HepG2 (cell line): Measurements from ENCODE around the gene ERLEC1. TPM values are rescaled to one million over a fixed set of nuclear protein-coding genes. Genes with fewer than 3 reads are reported as not detected.

Experiments
- MEIS1 ChIP-seq: sonication (generic); formaldehyde crosslinking; IDR thresholded peaks from 2 replicates; pipeline ENCODE4 v1.9.0; 2021; ENCODE audit warnings: mild to moderate bottlenecking, missing genetic modification reagents, moderate library complexity, borderline replicate concordance
- NFKB2 ChIP-seq: sonication (generic); formaldehyde crosslinking; IDR thresholded peaks from 2 replicates; pipeline ENCODE4 v1.4.0; 2020; ENCODE audit warnings: missing genetic modification reagents, borderline replicate concordance
- RAD21 ChIP-seq: fragments of 450-650 bp; formaldehyde crosslinking; IDR thresholded peaks from 2 replicates; pipeline ENCODE4 v1.5.0; 2020; ENCODE audit warnings: mild to moderate bottlenecking
- RBAK ChIP-seq: sonication (generic); formaldehyde crosslinking; IDR thresholded peaks from 2 replicates; pipeline ENCODE4 v1.5.1; 2020; ENCODE audit warnings: mild to moderate bottlenecking, missing genetic modification reagents
- SALL2 ChIP-seq: sonication (generic); formaldehyde crosslinking; IDR thresholded peaks from 2 replicates; pipeline ENCODE4 v1.8.1; 2023; ENCODE audit warnings: mild to moderate bottlenecking, missing genetic modification reagents, inconsistent platforms
- SP4 ChIP-seq: sonication (generic); formaldehyde crosslinking; IDR thresholded peaks from 2 replicates; pipeline ENCODE4 v1.8.1; 2023; ENCODE audit warnings: mild to moderate bottlenecking, missing genetic modification reagents
- ZBTB3 ChIP-seq: sonication (generic); formaldehyde crosslinking; IDR thresholded peaks from 2 replicates; pipeline ENCODE4 v1.4.0; 2020; ENCODE audit warnings: low read depth, mild to moderate bottlenecking, moderate library complexity, missing genetic modification reagents, borderline replicate concordance
- ZNF431 ChIP-seq: sonication (generic); formaldehyde crosslinking; IDR thresholded peaks from 2 replicates; pipeline ENCODE4 v1.9.0; 2022; ENCODE audit warnings: missing genetic modification reagents, low read depth, mild to moderate bottlenecking, borderline replicate concordance
- ZZZ3 ChIP-seq: sonication (generic); formaldehyde crosslinking; IDR thresholded peaks from 2 replicates; pipeline ENCODE4 v1.4.0; 2020; ENCODE audit warnings: missing genetic modification reagents, mild to moderate bottlenecking, borderline replicate concordance
- polyA plus RNA-seq, 8 experiments: library from polyadenylated mRNA; depleted of rRNA in 3 of 8; stranded (reverse) in 7 of 8; unstranded in 1 of 8; fragments of >200 nt; fragmentation: Illumina TruSeq in 4 of 8; extraction: Trizol in 4 of 8; gene quantifications; 2 replicates each; pipeline versions ENCODE4 v1.2.1 to v1.2.3, GENCODE V29; 2011 to 2016; ENCODE audit warnings: low read depth in 4 of 8, missing spikeins in 1 of 8, mixed read lengths in 1 of 8; ENCODE audit not compliant: insufficient read depth in 1 of 8
- total RNA-seq, 5 experiments: library from RNA; depleted of rRNA; stranded (reverse); fragments of >200 nt; fragmentation: Illumina TruSeq; extraction: Trizol; gene quantifications; 2 replicates each; pipeline ENCODE4 v1.2.3, GENCODE V29; 2016; ENCODE audit warnings: low read depth in 1 of 5
- TF ChIP-seq, protein P1 (sequence below): sonication (generic); formaldehyde crosslinking; IDR thresholded peaks from 2 replicates; pipeline ENCODE4 v1.8.1; 2023; ENCODE audit warnings: mild to moderate bottlenecking, inconsistent platforms, moderate library complexity, missing genetic modification reagents, borderline replicate concordance
- TF ChIP-seq, protein P2 (sequence below): sonication (generic); formaldehyde crosslinking; IDR thresholded peaks from 2 replicates; pipeline ENCODE4 v1.4.0; 2020; ENCODE audit warnings: missing genetic modification reagents
- TF ChIP-seq, protein P3 (sequence below): sonication (generic); formaldehyde crosslinking; IDR thresholded peaks from 2 replicates; pipeline ENCODE4 v1.4.0; 2020; ENCODE audit warnings: missing genetic modification reagents; ENCODE audit errors: not compliant biosample characterization
- TF ChIP-seq, protein P4 (sequence below): sonication (generic); formaldehyde crosslinking; IDR thresholded peaks from 2 replicates; pipeline ENCODE4 v1.5.0; 2020; ENCODE audit warnings: mild to moderate bottlenecking, missing genetic modification reagents, borderline replicate concordance
- TF ChIP-seq, protein P5 (sequence below), 2 experiments: sonication (generic) in 1 of 2; formaldehyde crosslinking in 1 of 2; IDR thresholded peaks; 2 replicates each; pipeline versions ENCODE4 v1.6.1 to v1.9.0; 2014 to 2022; ENCODE audit warnings: antibody characterized with exemption in 1 of 2, borderline replicate concordance in 1 of 2, inconsistent platforms in 1 of 2, low read depth in 1 of 2, missing genetic modification reagents in 1 of 2

Gene ERLEC1
- total and polyA plus RNA-seq, 2 of the 13 experiments (the other 11 are each of a cell fraction or from before 2014, with no cell fraction given) = 87.3 to 88.4 TPM

DNA sequence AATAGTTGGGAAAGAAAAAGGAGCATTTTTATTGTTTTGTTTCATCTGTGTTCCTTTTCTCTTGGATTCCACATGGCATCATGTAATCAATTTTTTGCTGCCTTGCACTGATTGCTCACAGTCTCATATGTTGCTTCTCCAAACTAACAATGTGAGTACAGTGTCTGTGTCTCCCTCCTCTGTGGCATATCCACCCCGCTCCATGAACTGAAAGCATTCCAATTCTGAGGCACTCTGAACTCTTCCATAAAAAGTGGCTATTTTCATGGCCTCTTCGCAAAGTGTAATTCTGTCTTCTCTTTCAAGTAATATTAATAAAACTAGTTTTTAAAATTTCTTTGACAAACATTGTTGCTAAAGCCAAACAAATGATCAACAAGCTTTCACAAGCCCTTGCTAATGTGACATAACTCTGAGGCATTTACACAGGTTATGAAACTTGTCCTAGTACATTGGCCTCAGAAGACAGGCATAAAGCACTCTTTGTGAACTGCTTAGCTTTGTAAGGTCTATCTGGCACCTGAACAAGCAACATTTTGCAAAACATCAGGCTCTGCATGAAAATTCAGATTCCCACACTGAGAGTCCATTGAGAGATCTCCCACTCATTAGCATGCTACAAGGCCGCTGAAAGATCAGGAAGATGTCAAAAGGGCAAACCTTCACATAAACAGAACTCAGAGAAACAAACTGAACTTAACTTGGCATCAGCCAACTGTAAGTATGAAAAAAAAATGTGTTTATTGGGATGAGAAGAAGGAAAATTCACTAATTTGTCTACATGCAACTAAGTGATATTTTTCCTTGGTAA lies 39.9 kb downstream of the ERLEC1 start (continued):
- TF ChIP-seq ZBTB3 = peak; percentile 66; the same call in 1 of the 2 replicates
- no peak for TF ChIP-seq SP4 (CRISPR knock-in tag)
- TF ChIP-seq, protein P1, sequence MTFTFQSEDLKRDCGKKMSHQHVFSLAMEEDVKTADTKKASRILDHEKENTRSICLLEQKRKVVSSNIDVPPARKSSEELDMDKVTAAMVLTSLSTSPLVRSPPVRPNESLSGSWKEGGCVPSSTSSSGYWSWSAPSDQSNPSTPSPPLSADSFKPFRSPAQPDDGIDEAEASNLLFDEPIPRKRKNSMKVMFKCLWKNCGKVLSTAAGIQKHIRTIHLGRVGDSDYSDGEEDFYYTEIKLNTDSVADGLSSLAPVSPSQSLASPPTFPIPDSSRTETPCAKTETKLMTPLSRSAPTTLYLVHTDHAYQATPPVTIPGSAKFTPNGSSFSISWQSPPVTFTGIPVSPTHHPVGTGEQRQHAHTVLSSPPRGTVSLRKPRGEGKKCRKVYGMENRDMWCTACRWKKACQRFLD = no peak; the same call in 1 of the 2 replicates
- no peak; the same call in 1 of the 2 replicates for TF ChIP-seq RAD21
- TF ChIP-seq NFKB2 (CRISPR knock-in tag) = no peak
- TF ChIP-seq SALL2 = no peak; the same call in 1 of the 2 replicates
- peak; percentile 74; the same call in 1 of the 2 replicates for TF ChIP-seq ZNF431
- TF ChIP-seq, protein P2, sequence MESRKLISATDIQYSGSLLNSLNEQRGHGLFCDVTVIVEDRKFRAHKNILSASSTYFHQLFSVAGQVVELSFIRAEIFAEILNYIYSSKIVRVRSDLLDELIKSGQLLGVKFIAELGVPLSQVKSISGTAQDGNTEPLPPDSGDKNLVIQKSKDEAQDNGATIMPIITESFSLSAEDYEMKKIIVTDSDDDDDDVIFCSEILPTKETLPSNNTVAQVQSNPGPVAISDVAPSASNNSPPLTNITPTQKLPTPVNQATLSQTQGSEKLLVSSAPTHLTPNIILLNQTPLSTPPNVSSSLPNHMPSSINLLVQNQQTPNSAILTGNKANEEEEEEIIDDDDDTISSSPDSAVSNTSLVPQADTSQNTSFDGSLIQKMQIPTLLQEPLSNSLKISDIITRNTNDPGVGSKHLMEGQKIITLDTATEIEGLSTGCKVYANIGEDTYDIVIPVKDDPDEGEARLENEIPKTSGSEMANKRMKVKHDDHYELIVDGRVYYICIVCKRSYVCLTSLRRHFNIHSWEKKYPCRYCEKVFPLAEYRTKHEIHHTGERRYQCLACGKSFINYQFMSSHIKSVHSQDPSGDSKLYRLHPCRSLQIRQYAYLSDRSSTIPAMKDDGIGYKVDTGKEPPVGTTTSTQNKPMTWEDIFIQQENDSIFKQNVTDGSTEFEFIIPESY (CRISPR knock-in tag) = peak; percentile 46; the same call in 1 of the 2 replicates
- TF ChIP-seq ZZZ3 = no peak
- TF ChIP-seq, protein P3, sequence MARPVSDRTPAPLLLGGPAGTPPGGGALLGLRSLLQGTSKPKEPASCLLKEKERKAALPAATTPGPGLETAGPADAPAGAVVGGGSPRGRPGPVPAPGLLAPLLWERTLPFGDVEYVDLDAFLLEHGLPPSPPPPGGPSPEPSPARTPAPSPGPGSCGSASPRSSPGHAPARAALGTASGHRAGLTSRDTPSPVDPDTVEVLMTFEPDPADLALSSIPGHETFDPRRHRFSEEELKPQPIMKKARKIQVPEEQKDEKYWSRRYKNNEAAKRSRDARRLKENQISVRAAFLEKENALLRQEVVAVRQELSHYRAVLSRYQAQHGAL = no peak
- TF ChIP-seq, protein P4, sequence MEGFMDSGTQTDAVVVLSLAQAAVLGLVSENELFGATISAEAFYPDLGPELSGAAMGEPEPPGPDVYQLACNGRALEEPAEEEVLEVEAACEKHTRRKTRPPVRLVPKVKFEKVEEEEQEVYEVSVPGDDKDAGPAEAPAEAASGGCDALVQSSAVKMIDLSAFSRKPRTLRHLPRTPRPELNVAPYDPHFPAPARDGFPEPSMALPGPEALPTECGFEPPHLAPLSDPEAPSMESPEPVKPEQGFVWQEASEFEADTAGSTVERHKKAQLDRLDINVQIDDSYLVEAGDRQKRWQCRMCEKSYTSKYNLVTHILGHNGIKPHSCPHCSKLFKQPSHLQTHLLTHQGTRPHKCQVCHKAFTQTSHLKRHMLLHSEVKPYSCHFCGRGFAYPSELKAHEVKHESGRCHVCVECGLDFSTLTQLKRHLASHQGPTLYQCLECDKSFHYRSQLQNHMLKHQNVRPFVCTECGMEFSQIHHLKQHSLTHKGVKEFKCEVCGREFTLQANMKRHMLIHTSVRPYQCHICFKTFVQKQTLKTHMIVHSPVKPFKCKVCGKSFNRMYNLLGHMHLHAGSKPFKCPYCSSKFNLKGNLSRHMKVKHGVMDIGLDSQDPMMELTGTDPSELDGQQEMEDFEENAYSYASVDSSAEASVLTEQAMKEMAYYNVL = peak; percentile 91
- TF ChIP-seq, protein P5, sequence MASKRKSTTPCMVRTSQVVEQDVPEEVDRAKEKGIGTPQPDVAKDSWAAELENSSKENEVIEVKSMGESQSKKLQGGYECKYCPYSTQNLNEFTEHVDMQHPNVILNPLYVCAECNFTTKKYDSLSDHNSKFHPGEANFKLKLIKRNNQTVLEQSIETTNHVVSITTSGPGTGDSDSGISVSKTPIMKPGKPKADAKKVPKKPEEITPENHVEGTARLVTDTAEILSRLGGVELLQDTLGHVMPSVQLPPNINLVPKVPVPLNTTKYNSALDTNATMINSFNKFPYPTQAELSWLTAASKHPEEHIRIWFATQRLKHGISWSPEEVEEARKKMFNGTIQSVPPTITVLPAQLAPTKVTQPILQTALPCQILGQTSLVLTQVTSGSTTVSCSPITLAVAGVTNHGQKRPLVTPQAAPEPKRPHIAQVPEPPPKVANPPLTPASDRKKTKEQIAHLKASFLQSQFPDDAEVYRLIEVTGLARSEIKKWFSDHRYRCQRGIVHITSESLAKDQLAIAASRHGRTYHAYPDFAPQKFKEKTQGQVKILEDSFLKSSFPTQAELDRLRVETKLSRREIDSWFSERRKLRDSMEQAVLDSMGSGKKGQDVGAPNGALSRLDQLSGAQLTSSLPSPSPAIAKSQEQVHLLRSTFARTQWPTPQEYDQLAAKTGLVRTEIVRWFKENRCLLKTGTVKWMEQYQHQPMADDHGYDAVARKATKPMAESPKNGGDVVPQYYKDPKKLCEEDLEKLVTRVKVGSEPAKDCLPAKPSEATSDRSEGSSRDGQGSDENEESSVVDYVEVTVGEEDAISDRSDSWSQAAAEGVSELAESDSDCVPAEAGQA (IDR thresholded peaks at IDR 0.05; ENCODE audit: low read depth) = no peak
- TF ChIP-seq, protein P5 (CRISPR knock-in tag; IDR thresholded peaks at IDR 0.05; ENCODE audit: borderline replicate concordance) = no peak
- TF ChIP-seq MEIS1 (CRISPR knock-in tag) = peak; percentile 93
- no peak; the same call in 1 of the 2 replicates for TF ChIP-seq RBAK (CRISPR knock-in tag)
